Sigmoid colon (tissue), 7 donors: ENCODE measurements around the gene COX6B1. TPM values are rescaled to one million over a fixed set of nuclear protein-coding genes. Genes with fewer than 3 reads are reported as not detected.

Experiments
- DNase-seq: peaks from one replicate; pipeline ENCODE4 v3.0.0-alpha.2; 2019
- H3K27ac ChIP-seq, 4 donors: fragments of 200-600 bp; sonication (generic); one replicate each; pipeline ENCODE4 v1.5.1; 2016 to 2019; ENCODE audit warnings: mild to moderate bottlenecking in 1 of 4
- H3K27me3 ChIP-seq, 3 donors: fragments of 200-600 bp; sonication (generic); one replicate each; pipeline ENCODE4 v1.5.1; 2019; ENCODE audit warnings: mild to moderate bottlenecking in 1 of 3
- H3K36me3 ChIP-seq, 4 donors: fragments of 200-600 bp; sonication (generic); one replicate each; pipeline ENCODE4 v1.5.1; 2016 to 2019
- H3K4me1 ChIP-seq, 4 donors: fragments of 200-600 bp; sonication (generic); one replicate each; pipeline ENCODE4 v1.5.1; 2017 to 2019
- H3K4me3 ChIP-seq, 4 donors: fragments of 200-600 bp; sonication (generic); one replicate each; pipeline ENCODE4 v1.5.1; 2017 to 2019; ENCODE audit warnings: mild to moderate bottlenecking in 2 of 4, moderate library complexity in 1 of 4
- H3K9me3 ChIP-seq, 4 donors: fragments of 200-600 bp in 3 of 4; sonication (generic) in 3 of 4; one replicate each; pipeline versions ENCODE4 v1.5.1 to v1.6.1; 2013 to 2019
- EP300 ChIP-seq, 4 donors: sonication (generic); formaldehyde crosslinking; IDR thresholded peaks; one replicate each; pipeline ENCODE4 v1.6.1; 2017; ENCODE audit warnings: antibody characterized with exemption in 4 of 4
- POLR2A ChIP-seq, 2 donors: fragments of 450-650 bp; IDR thresholded peaks; one replicate each; pipeline ENCODE4 v1.6.1; 2016; ENCODE audit warnings: antibody characterized with exemption in 2 of 2, mild to moderate bottlenecking in 2 of 2, moderate library complexity in 2 of 2
- POLR2AphosphoS5 ChIP-seq, 4 donors: sonication (generic); formaldehyde crosslinking; IDR thresholded peaks; one replicate each; pipeline ENCODE4 v1.6.1; 2017; ENCODE audit warnings: antibody characterized with exemption in 4 of 4
- WGBS, 2 donors: extraction: QIAGEN DNeasy Blood & Tissue Kit; methylation state at CpG; one replicate each; pipeline ENCODE4 v1.1.7; 2013; 5-methylcytosine and 5-hydroxymethylcytosine counted together
- intact Hi-C: fragments of 100-400 bp; cut with DNase I; formaldehyde crosslinking; loops from one replicate; pipeline ENCODE4 v1.15.1; 2023
- polyA plus RNA-seq, 3 donors: library from polyadenylated mRNA; stranded (reverse); fragments of 200-250 nt; gene quantifications; one replicate each; pipeline ENCODE4 v1.2.3, GENCODE V29; 2013
- total RNA-seq, 4 donors: library from RNA; depleted of rRNA; stranded (reverse); fragments of >200 nt; gene quantifications; one replicate each; pipeline ENCODE4 v1.1.0, GENCODE V29; 2016
- TF ChIP-seq, protein P1 (sequence below), 4 experiments: fragments of 450-650 bp in 3 of 4; fragments of 200-600 bp in 1 of 4; IDR thresholded peaks; one replicate each; pipeline ENCODE4 v1.5.1; 2016 to 2019; ENCODE audit warnings: antibody characterized with exemption in 4 of 4, mild to moderate bottlenecking in 3 of 4, moderate library complexity in 2 of 4
- donor health status: healthy with polysubstance abuse.
- donor health status: Bipolar disorder and iron deficiency.
- donor health status: healthy.

The COX6B1 gene
- total and polyA plus RNA-seq, 7 donors = 593 to 1,718 (median 780) TPM

DNA sequence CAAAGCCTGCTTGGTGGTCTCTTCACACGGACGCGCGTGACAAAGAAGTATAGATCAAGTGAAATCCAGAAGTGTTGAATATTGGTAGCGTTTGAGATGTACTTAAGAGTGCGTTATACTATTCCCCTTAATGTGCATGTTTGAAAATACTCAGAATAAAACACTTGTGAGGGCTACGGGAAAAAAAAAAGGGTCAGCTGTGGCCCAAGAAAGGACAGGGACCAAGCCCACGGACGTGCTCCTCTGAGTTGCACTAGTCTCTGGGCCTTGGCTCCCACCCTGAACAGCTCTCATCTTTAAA is 19.9 kb upstream of the COX6B1 start:
- Histone ChIP-seq H3K4me3 (peak overlapping the region; percentile 70 to 99 (median 86)), H3K4me1 (peaks cover 0 to 22% (median 18%) of the 10 kb centered on the region in 4 donors), H3K27me3 (no peaks in the 10 kb centered on the region), H3K36me3 (peaks cover 14 to 30% (median 26%) of the 10 kb centered on the region in 4 donors), H3K9me3 (no peaks in the 10 kb centered on the region), H3K27ac (peak overlapping the region; percentile 90 to 98 (median 94))
- intact Hi-C loops = loop anchor here (1.0 to 5.0 kb wide), 4 partner anchors 15 to 89 kb away; partner anchors contain the start of genes HAUS5, KMT2B and TMEM147
- TF ChIP-seq, protein P1, sequence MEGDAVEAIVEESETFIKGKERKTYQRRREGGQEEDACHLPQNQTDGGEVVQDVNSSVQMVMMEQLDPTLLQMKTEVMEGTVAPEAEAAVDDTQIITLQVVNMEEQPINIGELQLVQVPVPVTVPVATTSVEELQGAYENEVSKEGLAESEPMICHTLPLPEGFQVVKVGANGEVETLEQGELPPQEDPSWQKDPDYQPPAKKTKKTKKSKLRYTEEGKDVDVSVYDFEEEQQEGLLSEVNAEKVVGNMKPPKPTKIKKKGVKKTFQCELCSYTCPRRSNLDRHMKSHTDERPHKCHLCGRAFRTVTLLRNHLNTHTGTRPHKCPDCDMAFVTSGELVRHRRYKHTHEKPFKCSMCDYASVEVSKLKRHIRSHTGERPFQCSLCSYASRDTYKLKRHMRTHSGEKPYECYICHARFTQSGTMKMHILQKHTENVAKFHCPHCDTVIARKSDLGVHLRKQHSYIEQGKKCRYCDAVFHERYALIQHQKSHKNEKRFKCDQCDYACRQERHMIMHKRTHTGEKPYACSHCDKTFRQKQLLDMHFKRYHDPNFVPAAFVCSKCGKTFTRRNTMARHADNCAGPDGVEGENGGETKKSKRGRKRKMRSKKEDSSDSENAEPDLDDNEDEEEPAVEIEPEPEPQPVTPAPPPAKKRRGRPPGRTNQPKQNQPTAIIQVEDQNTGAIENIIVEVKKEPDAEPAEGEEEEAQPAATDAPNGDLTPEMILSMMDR (IDR thresholded peaks at IDR 0.05) = no peak
- no peak for TF ChIP-seq POLR2AphosphoS5 (IDR thresholded peaks at IDR 0.05)
- TF ChIP-seq POLR2A (IDR thresholded peaks at IDR 0.05) = no peak
- TF ChIP-seq EP300 (IDR thresholded peaks at IDR 0.05) = no peak
- whole genome bisulfite sequencing, 2 donors = 11 to 20% methylated on average over 9 of the region's 9 CpGs
- DNase-seq = no peak

DNA sequence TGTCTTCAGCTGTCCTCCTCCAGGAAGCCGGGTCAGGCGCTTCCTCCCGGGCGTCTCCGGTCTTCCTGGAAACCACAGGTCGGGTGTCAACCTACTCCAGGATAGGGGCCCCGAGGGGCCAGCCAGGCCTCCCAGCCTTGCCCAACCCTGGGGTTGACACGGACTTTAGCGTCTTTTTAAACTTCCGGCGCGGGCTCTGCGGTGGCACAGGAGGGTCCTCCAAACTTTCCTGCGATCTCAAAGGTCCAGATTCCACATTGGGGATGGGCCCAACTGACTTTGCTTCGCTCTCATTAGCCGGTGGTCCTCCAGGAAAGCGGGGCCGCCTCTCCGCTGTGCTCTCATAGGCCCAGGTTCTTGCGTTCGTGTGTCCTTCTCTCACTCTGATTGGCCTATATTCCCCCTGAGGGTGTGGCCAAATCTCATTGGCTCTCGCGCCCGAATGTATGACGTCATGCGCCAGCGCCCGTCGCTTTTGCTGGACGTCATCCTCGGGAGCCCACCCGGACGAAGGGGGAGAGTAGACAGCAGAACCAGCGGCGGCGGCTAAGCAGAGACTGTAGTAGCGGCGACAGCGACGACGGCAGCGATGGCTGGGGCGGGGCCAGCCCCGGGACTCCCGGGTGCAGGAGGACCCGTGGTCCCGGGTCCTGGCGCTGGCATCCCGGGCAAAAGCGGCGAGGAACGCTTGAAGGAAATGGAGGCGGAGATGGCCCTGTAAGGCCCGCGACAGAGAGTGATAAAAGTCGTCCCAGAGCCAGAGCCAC is 19.4 kb upstream of the COX6B1 start, which contains the start of gene RBM42:
Gene RBM42 (plus strand): TSS at position 472 of the 767 bp plus-strand sequence. CDS start 118 bp downstream, at position 590.
- Histone ChIP-seq H3K27ac (peak within 1 kb of the TSS; percentile 90 to 98 (median 94)), H3K4me3 (peak within 1 kb of the TSS; percentile 70 to 99 (median 86)), H3K9me3 (no peaks in the 10 kb centered on the region), H3K4me1 (peaks cover 0 to 22% (median 18%) of the 10 kb centered on the region in 4 donors), H3K36me3 (peaks cover 17 to 35% (median 31%) of the 10 kb centered on the region in 4 donors), H3K27me3 (no peaks in the 10 kb centered on the region)
- peak; percentile 55 to 66 for TF ChIP-seq POLR2A (IDR thresholded peaks at IDR 0.05)
- TF ChIP-seq, protein P1 (IDR thresholded peaks at IDR 0.05) = no peak
- peak in 2 of 4 donors; percentile 21 to 31 for TF ChIP-seq EP300 (IDR thresholded peaks at IDR 0.05)
- TF ChIP-seq POLR2AphosphoS5 (IDR thresholded peaks at IDR 0.05) = peak; percentile 85 to 95 (median 93)
- 0% methylated on average over 56 of the region's 56 CpGs for WGBS, 2 donors
- DNase-seq = peak; percentile 99
- intact Hi-C loops = loop anchor here (1.0 to 5.0 kb wide), 4 partner anchors 14 to 89 kb away; partner anchors contain the start of genes HAUS5, KMT2B and TMEM147

DNA sequence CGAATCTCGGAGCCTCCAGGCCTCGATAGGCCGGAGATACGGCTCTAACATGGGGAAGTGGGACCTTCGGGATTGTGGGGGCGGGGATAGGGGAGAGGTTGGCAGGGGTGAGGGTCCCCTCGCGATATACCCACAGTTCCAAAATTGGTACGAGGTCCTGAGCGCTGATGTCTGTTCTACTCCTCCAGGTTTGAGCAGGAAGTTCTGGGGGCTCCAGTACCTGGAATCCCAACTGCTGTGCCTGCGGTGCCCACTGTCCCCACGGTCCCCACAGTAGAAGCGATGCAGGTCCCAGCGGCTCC is 18.8 kb upstream of the COX6B1 start:
- Histone ChIP-seq H3K27ac (peak overlapping the region; percentile 90 to 98 (median 94)), H3K4me3 (peak overlapping the region; percentile 70 to 99 (median 86)), H3K36me3 (peaks cover 22 to 41% (median 36%) of the 10 kb centered on the region in 4 donors), H3K27me3 (no peaks in the 10 kb centered on the region), H3K4me1 (peaks cover 0 to 22% (median 18%) of the 10 kb centered on the region in 4 donors), H3K9me3 (no peaks in the 10 kb centered on the region)
- WGBS, 2 donors = 3 to 5% methylated on average over 15 of the region's 15 CpGs
- intact Hi-C loops = loop anchor here (2.0 to 5.0 kb wide), 3 partner anchors 14 to 88 kb away; partner anchors contain the start of genes KMT2B and TMEM147
- no peak for TF ChIP-seq POLR2A (IDR thresholded peaks at IDR 0.05)
- TF ChIP-seq, protein P1 (IDR thresholded peaks at IDR 0.05) = no peak
- DNase-seq = no peak

DNA sequence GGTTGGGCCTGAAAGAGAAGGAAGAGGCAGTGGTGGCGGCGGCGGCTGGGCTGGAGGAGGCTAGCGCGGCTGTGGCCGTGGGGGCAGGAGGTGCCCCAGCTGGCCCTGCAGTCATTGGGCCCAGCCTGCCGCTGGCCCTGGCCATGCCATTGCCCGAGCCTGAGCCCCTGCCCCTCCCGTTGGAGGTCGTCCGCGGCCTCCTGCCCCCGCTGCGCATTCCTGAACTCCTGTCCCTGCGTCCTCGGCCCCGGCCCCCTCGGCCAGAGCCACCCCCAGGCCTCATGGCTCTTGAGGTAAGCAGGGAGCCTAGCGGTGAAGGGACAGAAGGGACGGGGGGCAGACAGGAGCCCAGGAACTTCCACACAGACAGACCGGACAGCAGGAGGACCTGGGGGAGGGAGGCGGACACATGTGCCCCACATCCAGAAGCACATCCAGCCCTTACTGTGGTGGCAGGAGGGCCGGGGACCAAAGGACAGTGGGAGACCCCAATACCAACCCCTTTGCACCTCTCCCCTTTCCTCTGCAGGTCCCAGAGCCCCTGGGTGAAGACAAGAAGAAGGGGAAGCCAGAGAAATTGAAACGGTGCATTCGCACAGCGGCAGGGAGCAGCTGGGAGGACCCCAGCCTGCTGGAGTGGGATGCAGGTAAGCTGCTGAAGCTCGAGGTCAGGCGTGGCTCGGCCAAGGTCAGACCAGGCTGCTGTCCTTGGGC is 14.2 kb upstream of the COX6B1 start:
- no peaks in the 10 kb centered on the region for H3K9me3 ChIP-seq
- H3K4me3 ChIP-seq = no peak overlapping the region
- DNase-seq = no peak
- intact Hi-C loops = no loop called here
- no peak for TF ChIP-seq EP300 (IDR thresholded peaks at IDR 0.05)
- TF ChIP-seq POLR2AphosphoS5 (IDR thresholded peaks at IDR 0.05) = no peak
- TF ChIP-seq, protein P1 (IDR thresholded peaks at IDR 0.05) = no peak
- no peak for TF ChIP-seq POLR2A (IDR thresholded peaks at IDR 0.05)
- H3K27ac ChIP-seq = no peak overlapping the region
- H3K4me1 ChIP-seq = peaks cover 0 to 14% (median 14%) of the 10 kb centered on the region in 4 donors
- peaks cover 44 to 80% (median 64%) of the 10 kb centered on the region in 4 donors for H3K36me3 ChIP-seq
- H3K27me3 ChIP-seq = no peaks in the 10 kb centered on the region
- WGBS, 2 donors = 93 to 95% methylated on average over 29 of the region's 29 CpGs
